Glutamatergic neuron (in vitro differentiated cells): ENCODE data around the gene ETV6. TPM values are rescaled to one million over a fixed set of nuclear protein-coding genes. Genes with fewer than 3 reads are reported as not detected.

ENCODE experiments used
- DNase-seq: peaks from one replicate; pipeline ENCODE4 v3.0.0; 2022
- H3K27ac Mint-ChIP-seq: one replicate; pipeline ENCODE4 v1.8.0; 2020; ENCODE audit warnings: mild to moderate bottlenecking, mixed read lengths, inconsistent platforms; ENCODE audit not compliant: unreplicated experiment
- H3K27me3 Mint-ChIP-seq: one replicate; pipeline ENCODE4 v1.8.0; 2020; ENCODE audit warnings: mild to moderate bottlenecking, moderate library complexity, mixed read lengths, inconsistent platforms; ENCODE audit not compliant: unreplicated experiment
- H3K36me3 Mint-ChIP-seq: one replicate; pipeline ENCODE4 v1.8.0; 2020; ENCODE audit warnings: mild to moderate bottlenecking, mixed read lengths, inconsistent platforms; ENCODE audit not compliant: unreplicated experiment
- H3K4me1 Mint-ChIP-seq: one replicate; pipeline ENCODE4 v1.8.0; 2020; ENCODE audit warnings: mild to moderate bottlenecking, low read depth, mixed read lengths, inconsistent platforms; ENCODE audit not compliant: unreplicated experiment
- H3K4me3 Mint-ChIP-seq: one replicate; pipeline ENCODE4 v1.8.0; 2020; ENCODE audit warnings: mild to moderate bottlenecking, mixed read lengths, inconsistent platforms; ENCODE audit not compliant: unreplicated experiment
- H3K9me3 Mint-ChIP-seq: one replicate; pipeline ENCODE4 v1.8.0; 2020; ENCODE audit warnings: mild to moderate bottlenecking, moderate library complexity, mixed read lengths, inconsistent platforms; ENCODE audit not compliant: unreplicated experiment
- total RNA-seq: library from RNA; stranded (reverse); fragmentation: NEBNext Ultra II Directional; extraction: Animal tissue kit (Norgen Biotek cat#: 25700); gene quantifications from one replicate; pipeline ENCODE4 v1.2.1, GENCODE V29; 2021; ENCODE audit not compliant: unreplicated experiment
- TF ChIP-seq, protein P1 (sequence below): fragments of 200-600 bp; sonication (generic); IDR thresholded peaks from one replicate; pipeline ENCODE4 v1.5.0; 2021; ENCODE audit not compliant: partially characterized antibody, unreplicated experiment

The ETV6 gene
- total RNA-seq, 1 donor from 2014 or later = 10.1 TPM

DNA sequence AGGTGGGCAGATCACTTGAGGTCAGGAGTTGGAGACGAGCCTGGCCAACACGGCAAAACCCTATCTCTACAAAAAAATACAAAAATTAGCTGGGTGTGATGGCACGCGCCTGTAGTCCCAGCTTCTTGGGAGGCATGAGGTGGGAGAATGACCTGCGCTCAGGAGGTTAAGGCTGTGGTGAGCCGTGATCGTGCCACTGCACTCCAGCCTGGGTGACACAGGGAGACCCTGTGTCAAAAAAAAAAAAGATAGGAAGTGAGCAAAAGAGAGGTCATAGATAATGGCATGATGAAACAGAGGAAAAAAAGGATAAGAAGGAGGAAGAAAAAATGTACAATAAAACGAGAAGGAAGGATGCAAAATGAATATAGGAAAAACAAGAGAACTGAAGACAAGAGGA is 159.5 kb downstream of the ETV6 start:
- DNase-seq = no peak
- peaks cover 3% of the 10 kb centered on the region for H3K27me3 Mint-ChIP-seq
- TF ChIP-seq, protein P1, sequence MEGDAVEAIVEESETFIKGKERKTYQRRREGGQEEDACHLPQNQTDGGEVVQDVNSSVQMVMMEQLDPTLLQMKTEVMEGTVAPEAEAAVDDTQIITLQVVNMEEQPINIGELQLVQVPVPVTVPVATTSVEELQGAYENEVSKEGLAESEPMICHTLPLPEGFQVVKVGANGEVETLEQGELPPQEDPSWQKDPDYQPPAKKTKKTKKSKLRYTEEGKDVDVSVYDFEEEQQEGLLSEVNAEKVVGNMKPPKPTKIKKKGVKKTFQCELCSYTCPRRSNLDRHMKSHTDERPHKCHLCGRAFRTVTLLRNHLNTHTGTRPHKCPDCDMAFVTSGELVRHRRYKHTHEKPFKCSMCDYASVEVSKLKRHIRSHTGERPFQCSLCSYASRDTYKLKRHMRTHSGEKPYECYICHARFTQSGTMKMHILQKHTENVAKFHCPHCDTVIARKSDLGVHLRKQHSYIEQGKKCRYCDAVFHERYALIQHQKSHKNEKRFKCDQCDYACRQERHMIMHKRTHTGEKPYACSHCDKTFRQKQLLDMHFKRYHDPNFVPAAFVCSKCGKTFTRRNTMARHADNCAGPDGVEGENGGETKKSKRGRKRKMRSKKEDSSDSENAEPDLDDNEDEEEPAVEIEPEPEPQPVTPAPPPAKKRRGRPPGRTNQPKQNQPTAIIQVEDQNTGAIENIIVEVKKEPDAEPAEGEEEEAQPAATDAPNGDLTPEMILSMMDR = no peak
- no peak overlapping the region for H3K4me3 Mint-ChIP-seq
- peaks cover 4% of the 10 kb centered on the region for H3K9me3 Mint-ChIP-seq
- peaks cover 12% of the 10 kb centered on the region for H3K4me1 Mint-ChIP-seq
- no peak overlapping the region for H3K27ac Mint-ChIP-seq
- H3K36me3 Mint-ChIP-seq = no peaks in the 10 kb centered on the region

DNA sequence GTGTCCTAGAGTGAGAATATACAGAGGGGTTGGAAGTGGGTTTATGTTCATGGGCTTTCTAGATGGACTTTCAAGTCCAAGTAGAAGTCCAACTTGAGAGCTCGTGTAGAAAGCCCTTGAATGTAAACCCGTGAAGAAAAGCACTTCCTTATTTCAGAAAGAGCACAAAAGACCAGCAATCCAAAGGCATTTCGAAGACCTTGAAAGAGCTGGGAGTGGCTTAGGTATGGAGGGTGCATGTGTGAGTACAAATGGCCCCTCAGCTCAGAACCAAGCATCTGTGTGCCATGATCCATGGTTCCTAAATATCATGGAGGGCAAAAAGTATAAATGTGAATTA is 160.7 kb downstream of the ETV6 start:
- Mint-ChIP-seq H3K4me3 (no peak overlapping the region), H3K9me3 (no peaks in the 10 kb centered on the region), H3K27me3 (peaks cover 3% of the 10 kb centered on the region), H3K4me1 (peaks cover 12% of the 10 kb centered on the region), H3K36me3 (no peaks in the 10 kb centered on the region), H3K27ac (no peak overlapping the region)
- TF ChIP-seq, protein P1 = no peak
- no peak for DNase-seq

DNA sequence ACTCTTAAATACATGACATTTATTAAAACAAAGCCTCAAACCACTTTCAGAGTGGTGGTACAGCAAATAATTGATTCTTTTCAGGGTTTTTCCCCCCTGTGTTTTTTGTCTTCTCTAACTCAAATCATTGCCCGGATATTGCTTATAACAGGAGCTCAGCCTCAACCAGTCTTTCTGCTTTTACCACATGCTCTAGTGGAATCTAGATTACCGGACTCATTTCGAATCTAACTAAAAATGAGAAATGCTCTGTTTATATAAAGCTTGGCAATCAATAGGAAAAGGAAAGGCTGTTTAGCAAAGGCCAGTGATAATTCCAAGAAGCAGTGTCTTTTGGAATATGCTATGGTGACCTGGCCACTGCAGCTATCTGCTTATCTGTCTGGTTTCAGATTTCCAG is 161.5 kb downstream of the ETV6 start:
- H3K27me3 Mint-ChIP-seq = peaks cover 3% of the 10 kb centered on the region
- DNase-seq = no peak
- H3K4me1 Mint-ChIP-seq = peaks cover 12% of the 10 kb centered on the region
- TF ChIP-seq, protein P1 = no peak
- no peaks in the 10 kb centered on the region for H3K9me3 Mint-ChIP-seq
- no peak overlapping the region for H3K27ac Mint-ChIP-seq
- H3K4me3 Mint-ChIP-seq = no peak overlapping the region
- H3K36me3 Mint-ChIP-seq = no peaks in the 10 kb centered on the region

DNA sequence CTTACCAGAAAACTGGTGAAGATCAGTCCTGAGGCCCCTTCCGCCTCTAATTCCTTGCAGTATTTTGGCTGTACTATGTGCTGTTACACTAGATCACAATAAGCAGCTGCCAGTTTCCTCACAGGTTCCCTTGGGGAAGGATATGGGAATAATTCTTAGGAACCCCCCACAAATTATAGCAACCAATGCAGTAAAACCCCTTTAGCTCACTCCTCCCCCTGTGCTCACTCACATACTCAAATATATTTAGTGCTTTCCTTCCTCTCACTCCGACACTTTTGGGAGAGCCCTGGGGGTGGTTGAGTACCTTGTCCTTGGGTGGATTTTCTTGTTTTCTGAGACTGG is 162.7 kb downstream of the ETV6 start:
- H3K36me3 Mint-ChIP-seq = no peaks in the 10 kb centered on the region
- H3K27ac Mint-ChIP-seq = peak overlapping the region; percentile 69
- no peaks in the 10 kb centered on the region for H3K9me3 Mint-ChIP-seq
- peak overlapping the region; percentile 66 for H3K4me3 Mint-ChIP-seq
- H3K4me1 Mint-ChIP-seq = peaks cover 12% of the 10 kb centered on the region
- H3K27me3 Mint-ChIP-seq = peaks cover 3% of the 10 kb centered on the region
- DNase-seq = no peak
- TF ChIP-seq, protein P1 = no peak

DNA sequence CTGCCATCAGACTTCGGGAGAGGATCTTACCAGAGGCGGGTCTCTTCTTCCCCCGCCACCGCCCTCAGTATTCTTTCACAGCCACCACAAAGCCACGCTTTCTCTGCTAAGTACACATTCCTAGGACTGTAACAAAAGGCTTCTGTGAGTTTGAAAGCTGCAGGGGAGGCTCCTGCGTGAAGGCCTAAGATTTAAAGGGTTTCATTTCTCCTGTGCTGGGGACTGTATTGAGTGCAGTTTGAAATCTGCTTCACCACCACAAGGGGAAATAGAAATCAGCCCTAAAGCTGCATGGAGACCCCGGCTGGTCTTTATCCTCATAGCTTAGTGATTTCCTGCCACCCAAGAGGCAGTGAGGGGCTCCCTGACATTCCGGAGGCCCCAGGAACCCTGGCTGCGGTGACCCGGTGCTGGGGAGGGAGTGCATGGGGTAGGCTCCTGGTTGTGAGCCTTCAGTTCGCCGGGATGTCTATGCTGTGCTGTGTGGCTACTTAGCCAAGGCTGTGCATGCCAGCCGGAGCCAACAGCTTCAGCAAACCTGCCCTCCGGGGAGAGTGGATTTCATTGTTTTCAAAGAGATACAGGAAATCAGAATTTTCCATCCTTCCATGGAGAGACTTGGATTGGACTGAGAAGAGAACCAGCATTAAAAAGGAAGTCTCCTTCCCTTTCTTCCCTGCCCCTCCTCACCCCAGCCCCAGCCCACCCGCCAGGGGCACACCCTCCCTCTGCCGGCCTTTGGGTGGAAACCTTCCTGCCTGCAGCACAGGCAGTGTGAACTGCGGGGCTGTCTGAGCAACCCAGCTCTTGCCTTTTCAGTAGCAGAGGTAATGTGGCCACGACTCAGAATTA is 163.3 kb downstream of the ETV6 start:
- Mint-ChIP-seq H3K4me3 (peak overlapping the region; percentile 66), H3K27me3 (peaks cover 3% of the 10 kb centered on the region), H3K36me3 (no peaks in the 10 kb centered on the region), H3K9me3 (no peaks in the 10 kb centered on the region), H3K27ac (peak overlapping the region; percentile 69), H3K4me1 (peaks cover 12% of the 10 kb centered on the region)
- TF ChIP-seq, protein P1 = no peak
- peak; percentile 58 for DNase-seq
